ENCODE measurements around the gene PTGS1. TPM values are rescaled to one million over a fixed set of nuclear protein-coding genes. Genes with fewer than 3 reads are reported as not detected.

Gene PTGS1
- total RNA-seq (2022; extraction: Qiagen RNA extraction) = 1.5 to 1.8 TPM (median 1.5 TPM) in 5 replicates

GRCh38 chr9:122370869-122371755 lies at the start of gene PTGS1:
PTGS1 (plus strand) TSS chr9:122371024; CDS start chr9:122371085, 61 bp downstream.

Other genes starting within 250 kb of the PTGS1 start
- gene NDUFA8, start 211.2 kb upstream of the PTGS1 start, total RNA-seq (2022; extraction: Qiagen RNA extraction) = 105 to 126 TPM (median 117 TPM) in 5 replicates
- gene MORN5, start 211.1 kb upstream of the PTGS1 start, total RNA-seq (2022; extraction: Qiagen RNA extraction) = not detected in 5 replicates
- gene LHX6, start 142.1 kb upstream of the PTGS1 start, total RNA-seq (2022; extraction: Qiagen RNA extraction) = 2.4 to 3.2 TPM (median 2.6 TPM) in 5 replicates
- gene RBM18, start 106.2 kb upstream of the PTGS1 start, total RNA-seq (2022; extraction: Qiagen RNA extraction) = 12.8 to 25.3 TPM (median 22.4 TPM) in 5 replicates
- gene MRRF, start 106.1 kb upstream of the PTGS1 start, total RNA-seq (2022; extraction: Qiagen RNA extraction) = 61.5 to 76.3 TPM (median 69.0 TPM) in 5 replicates
- not detected in 5 replicates for gene OR1J1, start 106.9 kb downstream of the PTGS1 start, total RNA-seq (2022; extraction: Qiagen RNA extraction)
- gene OR1J2, start 139.8 kb downstream of the PTGS1 start, total RNA-seq (2022; extraction: Qiagen RNA extraction) = not detected in 5 replicates
- gene OR1J4, start 148.1 kb downstream of the PTGS1 start, total RNA-seq (2022; extraction: Qiagen RNA extraction) = not detected in 5 replicates
- gene OR1N1, start 156.3 kb downstream of the PTGS1 start, total RNA-seq (2022; extraction: Qiagen RNA extraction) = not detected in 5 replicates
- not detected in 5 replicates for gene OR1N2, start 182.1 kb downstream of the PTGS1 start, total RNA-seq (2022; extraction: Qiagen RNA extraction)
- gene OR1L8, start 212.4 kb downstream of the PTGS1 start, total RNA-seq (2022; extraction: Qiagen RNA extraction) = not detected in 5 replicates
- gene OR1Q1, start 243.7 kb downstream of the PTGS1 start, total RNA-seq (2022; extraction: Qiagen RNA extraction) = not detected in 5 replicates

Measured in A549 treated with Hydrocortisone at 1 μM for 4 hours (cell line).